Effector memory CD8-positive, alpha-beta T cell (primary cell): ENCODE data around the gene CACNA1F.

Source experiments
- ATAC-seq: fragments of 150-1000 bp; cut with Tn5 transposase; replicated peaks from 2 replicates; pipeline ENCODE4 v1.10.0; 2021; ENCODE audit warnings: mild to moderate bottlenecking, moderate library complexity
- DNase-seq, 3 experiments: peaks; one replicate each; pipeline ENCODE4 v3.0.0; 2021
- H3K27ac Mint-ChIP-seq, 2 donors: one replicate each; pipeline ENCODE4 v1.8.0; 2022; ENCODE audit warnings: mild to moderate bottlenecking in 2 of 2, mixed read lengths in 2 of 2, moderate library complexity in 2 of 2
- H3K27me3 Mint-ChIP-seq, 2 donors: one replicate each; pipeline ENCODE4 v1.8.0; 2022; ENCODE audit warnings: mixed read lengths in 2 of 2
- H3K36me3 Mint-ChIP-seq: one replicate; pipeline ENCODE4 v1.8.0; 2022; ENCODE audit warnings: mild to moderate bottlenecking, moderate library complexity, mixed read lengths; ENCODE audit not compliant: insufficient read depth
- H3K4me1 Mint-ChIP-seq, 2 donors: one replicate each; pipeline ENCODE4 v1.8.0; 2022; ENCODE audit warnings: low read depth in 2 of 2, mixed read lengths in 2 of 2
- H3K4me3 Mint-ChIP-seq, 2 donors: one replicate each; pipeline ENCODE4 v1.8.0; 2022; ENCODE audit warnings: mild to moderate bottlenecking in 2 of 2, mixed read lengths in 2 of 2, moderate library complexity in 2 of 2
- H3K9me3 Mint-ChIP-seq, 2 donors: one replicate each; pipeline ENCODE4 v1.8.0; 2022; ENCODE audit warnings: mixed read lengths in 2 of 2

The CACNA1F gene

DNA sequence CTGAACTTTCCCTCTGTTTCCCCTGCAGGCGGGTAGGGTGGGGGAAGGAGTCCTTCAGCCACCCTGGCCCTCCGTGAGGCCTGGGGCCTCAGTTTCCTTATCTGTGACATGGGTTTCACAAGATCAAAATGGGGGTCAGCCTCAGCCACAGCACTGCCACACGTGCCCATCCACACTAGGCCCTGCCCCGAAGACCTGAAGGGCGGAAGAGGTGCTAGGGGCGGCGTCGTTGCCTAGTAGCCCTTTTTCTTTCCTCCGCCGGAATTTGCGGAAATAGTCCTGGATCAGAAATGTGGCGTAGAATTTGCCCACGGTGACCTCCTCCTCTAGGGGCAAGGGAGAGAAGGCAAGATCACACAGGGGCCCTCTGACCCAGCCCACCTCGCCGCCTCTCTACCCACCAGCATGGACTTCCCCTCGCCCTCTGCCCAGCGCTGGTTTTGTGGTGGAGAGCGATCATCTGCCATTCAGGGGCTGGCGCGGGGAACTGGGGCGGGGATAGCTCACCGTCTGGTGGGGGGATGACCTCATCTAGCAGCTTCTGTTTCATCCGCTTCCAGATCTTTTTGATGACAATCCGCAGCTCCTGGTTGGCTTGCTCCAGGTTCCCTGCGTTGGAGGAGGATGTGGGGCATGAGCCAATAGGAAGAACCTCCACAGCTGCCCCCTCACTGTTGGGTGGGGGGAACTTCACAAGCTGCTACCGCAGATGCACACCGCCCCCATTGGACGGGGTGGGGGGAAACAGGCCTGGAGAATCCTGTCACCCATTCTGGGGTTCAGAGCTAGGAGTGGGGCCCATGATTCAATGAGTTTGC, 23.5 kb downstream of the CACNA1F start:
- DNase-seq (no peak), ATAC-seq (no peak)
- Mint-ChIP-seq H3K36me3 (no peaks in the 10 kb centered on the region), H3K9me3 (peaks cover 0 to 4% of the 10 kb centered on the region in 2 donors), H3K4me1 (no peaks in the 10 kb centered on the region), H3K4me3 (no peak overlapping the region), H3K27ac (no peak overlapping the region), H3K27me3 (peaks cover 0 to 22% of the 10 kb centered on the region in 2 donors)

- no peak overlapping the region for H3K27ac Mint-ChIP-seq
- H3K4me1 Mint-ChIP-seq = no peaks in the 10 kb centered on the region
Observed at GRCh38 chrX:49208399-49208798, 24.7 kb downstream of the CACNA1F start.

DNA sequence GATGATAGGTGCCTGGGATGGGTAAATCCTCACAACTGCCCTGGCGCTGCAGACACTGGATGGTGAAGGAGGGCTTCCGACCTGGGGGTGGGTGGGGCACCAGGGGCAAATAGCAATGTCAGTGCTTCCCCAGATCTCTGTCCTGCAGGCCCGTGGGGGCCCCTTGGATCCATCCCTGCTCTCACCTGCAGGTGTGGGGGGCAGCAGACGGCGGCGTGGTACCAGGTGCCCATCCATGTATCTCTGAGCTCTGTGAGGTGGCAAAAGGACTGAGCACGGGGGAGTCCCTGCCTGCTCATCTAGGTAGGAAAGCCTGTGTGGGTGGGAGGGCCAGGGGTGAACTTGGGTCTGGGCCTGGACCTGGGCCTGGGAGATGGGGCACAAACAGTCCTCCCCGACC, 26.6 kb downstream of the CACNA1F start:
- H3K27ac Mint-ChIP-seq = no peak overlapping the region
- H3K36me3 Mint-ChIP-seq = no peaks in the 10 kb centered on the region
- no peaks in the 10 kb centered on the region for H3K9me3 Mint-ChIP-seq
- no peak overlapping the region for H3K4me3 Mint-ChIP-seq
- H3K4me1 Mint-ChIP-seq = no peaks in the 10 kb centered on the region
- peaks cover 0 to 14% of the 10 kb centered on the region in 2 donors for H3K27me3 Mint-ChIP-seq
- DNase-seq = no peak
- ATAC-seq = no peak

More at GRCh38 chrX:49208399-49208798, 24.7 kb downstream of the CACNA1F start:
- ATAC-seq (no peak), DNase-seq (no peak)
- no peak overlapping the region for H3K4me3 Mint-ChIP-seq
- H3K27me3 Mint-ChIP-seq = peaks cover 0 to 22% of the 10 kb centered on the region in 2 donors
- H3K9me3 Mint-ChIP-seq = peaks cover 0 to 4% of the 10 kb centered on the region in 2 donors
- H3K36me3 Mint-ChIP-seq = no peaks in the 10 kb centered on the region

GRCh38 chrX:49205443-49205842, 27.7 kb downstream of the CACNA1F start:
- H3K27ac Mint-ChIP-seq = no peak overlapping the region
- H3K4me1 Mint-ChIP-seq = no peaks in the 10 kb centered on the region
- ATAC-seq = no peak

GRCh38 chrX:49204709-49205108, 28.4 kb downstream of the CACNA1F start:
- DNase-seq (no peak), ATAC-seq (no peak)
- no peak overlapping the region for H3K27ac Mint-ChIP-seq
- H3K9me3 Mint-ChIP-seq = no peaks in the 10 kb centered on the region
- H3K4me3 Mint-ChIP-seq = no peak overlapping the region
- H3K4me1 Mint-ChIP-seq = no peaks in the 10 kb centered on the region
- H3K36me3 Mint-ChIP-seq = no peaks in the 10 kb centered on the region
- H3K27me3 Mint-ChIP-seq = no peaks in the 10 kb centered on the region

More at GRCh38 chrX:49205443-49205842, 27.7 kb downstream of the CACNA1F start:
- Mint-ChIP-seq H3K27me3 (peaks cover 0 to 3% of the 10 kb centered on the region in 2 donors), H3K9me3 (no peaks in the 10 kb centered on the region), H3K36me3 (no peaks in the 10 kb centered on the region), H3K4me3 (no peak overlapping the region)
- DNase-seq = no peak

GRCh38 chrX:49204017-49204416, 29.1 kb downstream of the CACNA1F start:
- Mint-ChIP-seq H3K9me3 (no peaks in the 10 kb centered on the region), H3K4me1 (no peaks in the 10 kb centered on the region), H3K27ac (no peak overlapping the region), H3K36me3 (no peaks in the 10 kb centered on the region), H3K27me3 (no peaks in the 10 kb centered on the region), H3K4me3 (no peak overlapping the region)
- DNase-seq = no peak
- no peak for ATAC-seq

- Mint-ChIP-seq H3K27me3 (no peaks in the 10 kb centered on the region), H3K4me3 (no peak overlapping the region), H3K27ac (no peak overlapping the region), H3K4me1 (peaks cover 0 to 4% of the 10 kb centered on the region in 2 donors), H3K36me3 (no peaks in the 10 kb centered on the region), H3K9me3 (no peaks in the 10 kb centered on the region)
- ATAC-seq (no peak), DNase-seq (no peak)
Observed at GRCh38 chrX:49203536-49203935, 29.6 kb downstream of the CACNA1F start.

DNA sequence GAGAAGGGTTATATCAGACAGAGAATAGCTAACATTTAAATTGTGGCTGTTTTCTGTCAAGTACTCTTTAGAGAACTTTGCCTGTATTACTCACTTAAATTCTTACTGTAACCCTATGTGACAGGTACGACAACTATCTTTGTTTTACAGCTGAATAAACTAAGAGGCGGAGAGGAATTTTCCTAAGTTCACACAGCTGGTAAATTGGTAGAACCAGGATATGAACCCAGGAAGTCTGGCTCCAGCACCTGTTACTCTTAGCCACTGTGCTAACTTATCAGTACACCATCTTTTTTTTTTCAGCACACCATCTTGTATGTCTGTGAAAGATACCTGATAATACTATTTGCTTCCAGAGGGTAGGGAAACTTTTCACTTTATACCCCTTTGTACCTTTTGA, 31.1 kb downstream of the CACNA1F start:
- H3K36me3 Mint-ChIP-seq = no peaks in the 10 kb centered on the region
- no peak overlapping the region for H3K4me3 Mint-ChIP-seq
- DNase-seq = no peak
- peaks cover 2 to 10% of the 10 kb centered on the region in 2 donors for H3K4me1 Mint-ChIP-seq
- no peaks in the 10 kb centered on the region for H3K27me3 Mint-ChIP-seq
- no peaks in the 10 kb centered on the region for H3K9me3 Mint-ChIP-seq
- no peak overlapping the region for H3K27ac Mint-ChIP-seq
- ATAC-seq = no peak

- Mint-ChIP-seq H3K9me3 (no peaks in the 10 kb centered on the region), H3K4me3 (peak within 1 kb of the TSS; percentile 42 to 43), H3K36me3 (no peaks in the 10 kb centered on the region), H3K27me3 (no peaks in the 10 kb centered on the region), H3K27ac (peak within 1 kb of the TSS; percentile 27 to 72), H3K4me1 (peaks cover 2 to 10% of the 10 kb centered on the region in 2 donors)
- DNase-seq (peak; percentile 80 to 83 (median 83)), ATAC-seq (peak; percentile 99)
Observed at GRCh38 chrX:49199906-49200771, 33.0 kb downstream of the CACNA1F start, which contains the start of gene SYP. TSS of gene SYP (minus strand) at chrX:49200193. CDS start at chrX:49200186, 7 bp downstream.

GRCh38 chrX:49199315-49199595, 33.9 kb downstream of the CACNA1F start:
- Mint-ChIP-seq H3K36me3 (no peaks in the 10 kb centered on the region), H3K4me3 (peak overlapping the region; percentile 19 to 42), H3K4me1 (peaks cover 2 to 10% of the 10 kb centered on the region in 2 donors), H3K9me3 (no peaks in the 10 kb centered on the region), H3K27ac (no peak overlapping the region), H3K27me3 (no peaks in the 10 kb centered on the region)
- DNase-seq (no peak), ATAC-seq (no peak)

DNA sequence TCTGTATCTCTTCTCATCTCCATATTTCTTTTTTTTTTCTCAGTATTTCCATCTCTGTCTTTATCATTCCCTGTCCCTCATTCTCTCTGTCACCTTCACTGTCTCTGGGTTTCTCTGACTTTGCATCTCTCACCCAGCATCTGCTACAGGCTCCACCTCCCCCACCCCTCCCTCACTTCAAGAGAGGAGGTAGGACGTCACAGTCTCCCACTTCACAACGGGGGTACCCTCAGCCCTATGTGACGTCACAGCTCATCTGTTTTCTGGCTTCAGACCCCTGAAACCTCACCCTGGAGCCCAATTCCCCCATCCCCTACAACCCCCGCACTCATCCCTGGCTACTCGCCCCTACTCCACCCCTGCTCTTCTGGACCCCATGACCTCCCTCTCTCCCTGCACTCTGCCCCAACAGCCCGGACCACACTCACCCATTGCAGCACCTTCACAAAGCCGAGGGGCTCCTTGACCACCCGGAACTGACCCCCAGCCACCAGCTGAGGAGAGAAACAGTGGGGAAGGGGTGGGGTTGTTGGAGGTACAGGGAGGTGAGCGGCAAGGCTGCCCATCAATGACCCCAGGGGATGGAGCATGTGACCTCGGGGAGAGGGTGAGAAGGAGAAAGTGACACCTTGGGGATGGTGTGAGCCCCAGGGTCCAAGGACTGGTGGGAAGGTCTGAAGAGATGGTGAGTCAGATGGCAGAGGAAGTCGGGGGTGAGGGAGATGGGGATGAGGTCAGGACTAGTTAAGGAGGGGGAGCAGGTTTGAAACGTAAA, 34.4 kb downstream of the CACNA1F start:
- ATAC-seq = no peak
- Mint-ChIP-seq H3K4me3 (peak overlapping the region; percentile 19 to 42), H3K27me3 (no peaks in the 10 kb centered on the region), H3K9me3 (no peaks in the 10 kb centered on the region), H3K27ac (peak overlapping the region in 1 of 2 donors; percentile 16), H3K4me1 (peaks cover 3 to 11% of the 10 kb centered on the region in 2 donors), H3K36me3 (no peaks in the 10 kb centered on the region)
- no peak for DNase-seq

GRCh38 chrX:49197543-49198087, 35.5 kb downstream of the CACNA1F start:
- Mint-ChIP-seq H3K27ac (no peak overlapping the region), H3K4me3 (no peak overlapping the region), H3K36me3 (no peaks in the 10 kb centered on the region), H3K27me3 (no peaks in the 10 kb centered on the region), H3K9me3 (no peaks in the 10 kb centered on the region), H3K4me1 (peaks cover 11 to 14% of the 10 kb centered on the region in 2 donors)
- ATAC-seq (no peak), DNase-seq (no peak)

- Mint-ChIP-seq H3K4me3 (no peak overlapping the region), H3K4me1 (peaks cover 16 to 22% of the 10 kb centered on the region in 2 donors), H3K27ac (no peak overlapping the region), H3K27me3 (no peaks in the 10 kb centered on the region), H3K9me3 (no peaks in the 10 kb centered on the region), H3K36me3 (peaks cover 9% of the 10 kb centered on the region)
- no peak for DNase-seq
- no peak for ATAC-seq
Observed at GRCh38 chrX:49193542-49193964, 39.6 kb downstream of the CACNA1F start.
